Skeletal muscle cell (primary cell): ENCODE data around the gene SPEF2.

Experiments used
- DNase-seq: peaks from one replicate; pipeline ENCODE4 v3.0.0-alpha.2; 2010; ENCODE audit warnings: low read depth
- H3K4me3 ChIP-seq: 2 replicates; pipeline ENCODE4 v1.5.1; 2011; ENCODE audit warnings: low read depth, mild to moderate bottlenecking, control low read depth, low read length, moderate library complexity

The SPEF2 gene

GRCh38 chr5:35694481-35694880, 76.8 kb downstream of the SPEF2 start:
- no peak overlapping the region for H3K4me3 ChIP-seq
- DNase-seq, result no peak

DNA sequence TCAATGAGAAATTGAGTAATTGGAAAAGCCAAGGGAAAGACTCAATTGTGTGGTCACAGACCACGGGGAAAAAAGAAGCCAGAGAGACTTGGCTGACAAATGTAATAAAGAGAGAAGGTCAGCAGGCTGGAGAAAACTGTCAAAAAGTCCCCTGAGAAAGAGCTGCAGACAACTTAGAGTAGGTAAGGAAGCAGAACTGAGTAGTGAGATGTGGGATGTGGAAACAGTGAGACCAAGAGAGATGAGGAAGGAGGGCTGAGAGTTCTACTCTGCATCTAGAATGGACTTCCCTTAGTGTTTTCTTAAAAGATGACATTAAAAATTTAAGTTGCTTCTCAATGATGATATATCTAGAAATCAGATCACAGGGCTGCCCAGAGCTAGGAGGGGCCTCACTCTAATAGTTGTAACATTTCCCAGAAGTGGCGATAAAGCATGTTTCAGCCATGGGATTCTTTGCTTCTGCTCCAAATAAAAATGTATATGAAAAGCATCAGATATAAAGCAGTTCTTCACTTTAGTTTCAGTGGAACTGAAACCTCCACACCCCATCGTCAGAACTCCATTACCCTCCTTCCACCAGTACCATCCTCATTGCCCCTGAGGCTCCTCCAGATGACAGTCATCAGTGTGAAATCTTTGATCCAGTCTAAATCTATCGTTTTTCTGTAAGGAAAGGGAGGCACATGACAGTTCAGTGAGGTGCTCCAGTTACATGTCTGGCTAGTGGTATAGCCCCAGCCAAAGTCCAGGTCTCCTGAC, 80.6 kb downstream of the SPEF2 start:
- no peak overlapping the region for H3K4me3 ChIP-seq
- no peak for DNase-seq

DNA sequence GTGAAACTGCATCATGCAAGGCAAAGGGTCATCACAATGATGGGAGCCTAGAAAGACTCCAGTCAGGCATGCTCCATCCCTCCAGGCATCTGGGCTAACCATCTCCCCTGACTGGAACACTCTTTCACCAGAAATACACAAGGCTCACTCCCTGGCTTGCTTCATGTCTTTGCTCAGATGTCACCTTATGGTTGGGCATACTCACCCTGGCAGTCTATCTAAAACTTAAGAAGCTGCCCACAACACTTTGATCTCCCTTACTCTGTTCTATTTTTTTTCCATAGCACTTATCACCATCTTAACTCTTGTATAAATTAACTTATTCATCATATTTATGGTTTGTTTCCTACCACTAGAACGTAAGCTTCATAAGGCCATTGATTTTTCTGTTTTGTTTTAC, 90.0 kb downstream of the SPEF2 start:
- no peak overlapping the region for H3K4me3 ChIP-seq
- DNase-seq, result no peak

DNA sequence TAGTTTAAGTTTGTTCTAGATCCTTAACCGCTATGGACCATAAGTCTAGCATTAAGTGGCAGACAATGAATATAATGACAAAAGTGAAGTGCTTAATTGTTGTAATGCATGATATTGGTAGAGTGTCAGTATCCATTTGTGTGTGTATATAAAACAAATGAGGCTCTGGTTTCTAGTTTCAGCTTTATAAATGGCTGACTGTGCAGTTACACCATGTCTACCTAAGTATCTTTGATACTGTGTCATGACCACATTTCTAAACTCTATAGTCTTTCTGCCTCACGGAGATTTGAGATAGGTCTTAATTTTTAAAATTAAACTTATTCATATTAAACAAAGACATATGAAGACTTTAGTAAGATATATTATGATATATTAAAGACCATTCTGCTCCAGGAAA, 92.0 kb downstream of the SPEF2 start:
- no peak for DNase-seq
- no peak overlapping the region for H3K4me3 ChIP-seq

DNA sequence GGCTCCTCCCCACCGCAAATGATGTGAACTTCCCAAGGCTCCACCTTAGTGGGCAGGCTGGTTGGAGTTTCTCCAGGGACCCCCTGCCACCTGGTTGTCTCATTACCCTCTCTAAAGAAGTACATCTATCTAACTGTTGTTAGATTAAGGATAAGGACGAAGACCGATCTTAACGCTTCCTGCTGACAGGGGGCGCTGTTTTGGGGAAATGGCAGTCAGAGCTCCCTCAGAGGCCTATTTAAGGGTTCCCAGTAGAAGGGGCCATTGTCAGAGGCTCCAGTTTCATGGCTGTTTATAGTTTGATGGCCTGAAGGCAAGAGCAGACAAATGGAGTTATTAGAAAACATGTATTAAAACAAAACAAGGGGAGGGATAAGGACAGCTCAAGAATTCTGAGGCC, 100.1 kb downstream of the SPEF2 start:
- DNase-seq, result no peak
- no peak overlapping the region for H3K4me3 ChIP-seq

GRCh38 chr5:35735718-35736117, 118.1 kb downstream of the SPEF2 start:
- H3K4me3 ChIP-seq, result no peak overlapping the region
- no peak for DNase-seq

GRCh38 chr5:35736280-35736679, 118.6 kb downstream of the SPEF2 start:
- H3K4me3 ChIP-seq, result no peak overlapping the region
- no peak for DNase-seq

GRCh38 chr5:35741126-35741716, 123.6 kb downstream of the SPEF2 start:
- H3K4me3 ChIP-seq, result no peak overlapping the region
- DNase-seq, result no peak

- no peak overlapping the region for H3K4me3 ChIP-seq
- DNase-seq, result no peak
These were observed 124.3 kb downstream of the SPEF2 start for GRCh38 chr5:35741971-35742370.

- no peak for DNase-seq
- no peak overlapping the region for H3K4me3 ChIP-seq
These were observed 126.0 kb downstream of the SPEF2 start for GRCh38 chr5:35743644-35744043.

DNA sequence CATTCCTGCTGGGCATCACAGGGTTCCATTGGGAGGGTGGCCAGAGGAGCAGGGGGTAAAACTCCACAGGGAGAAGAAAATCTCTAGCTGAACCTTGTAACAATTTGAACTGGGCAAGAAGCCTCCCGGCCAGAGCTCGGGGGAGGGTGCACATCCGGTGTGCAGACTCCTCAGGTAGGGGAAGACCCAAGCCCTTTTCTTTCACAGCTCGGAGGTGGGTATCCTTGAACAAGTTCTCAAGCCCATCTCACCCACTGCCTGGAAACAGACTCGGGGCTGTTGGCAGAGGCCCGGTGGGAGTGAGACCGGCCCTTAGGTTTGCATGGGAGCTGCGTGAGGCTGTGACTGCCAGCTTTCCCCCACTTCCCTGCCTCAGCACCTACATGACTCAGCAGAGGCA, 127.5 kb downstream of the SPEF2 start:
- H3K4me3 ChIP-seq, result no peak overlapping the region
- DNase-seq, result no peak

DNA sequence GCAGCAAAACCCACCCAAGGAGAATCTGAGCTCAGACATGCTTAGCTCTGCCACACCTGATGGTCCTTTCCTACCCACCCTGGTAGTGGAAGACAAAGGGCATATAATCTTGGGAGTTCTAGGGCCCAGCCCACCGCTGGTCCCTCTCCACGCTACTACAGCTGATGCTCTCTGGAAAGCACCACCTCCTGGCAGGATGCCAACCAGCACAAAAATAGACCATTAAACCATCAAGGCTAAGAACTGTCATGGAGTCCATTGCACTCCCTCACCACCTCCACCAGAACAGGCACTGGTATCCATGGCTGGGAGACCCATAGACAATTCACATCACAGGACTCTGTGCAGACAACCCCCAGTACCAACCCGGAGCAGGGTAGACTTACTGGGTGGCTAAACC, 128.0 kb downstream of the SPEF2 start:
- no peak for DNase-seq

DNA sequence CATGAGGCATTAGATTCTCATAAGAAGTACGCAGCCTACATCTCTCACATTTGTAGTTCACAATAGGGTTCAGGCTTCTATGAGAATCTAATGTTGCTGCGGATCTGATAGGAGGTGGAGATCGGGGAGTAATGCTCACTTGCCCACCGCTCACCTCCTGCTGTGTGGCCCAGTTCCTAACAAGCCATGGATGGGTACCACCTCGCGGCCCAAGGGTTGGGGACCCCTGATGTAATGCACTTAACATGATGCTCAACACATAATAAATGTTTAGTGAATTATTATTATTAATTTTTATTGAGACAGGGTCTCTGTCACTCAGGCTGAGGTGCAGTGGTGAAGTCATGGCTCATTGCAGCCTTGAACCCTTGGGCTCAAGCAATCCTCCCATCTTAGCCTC, 134.3 kb downstream of the SPEF2 start:
- DNase-seq, result no peak
- no peak overlapping the region for H3K4me3 ChIP-seq

More for the DNA sequence above, 128.0 kb downstream of the SPEF2 start:
- no peak overlapping the region for H3K4me3 ChIP-seq

DNA sequence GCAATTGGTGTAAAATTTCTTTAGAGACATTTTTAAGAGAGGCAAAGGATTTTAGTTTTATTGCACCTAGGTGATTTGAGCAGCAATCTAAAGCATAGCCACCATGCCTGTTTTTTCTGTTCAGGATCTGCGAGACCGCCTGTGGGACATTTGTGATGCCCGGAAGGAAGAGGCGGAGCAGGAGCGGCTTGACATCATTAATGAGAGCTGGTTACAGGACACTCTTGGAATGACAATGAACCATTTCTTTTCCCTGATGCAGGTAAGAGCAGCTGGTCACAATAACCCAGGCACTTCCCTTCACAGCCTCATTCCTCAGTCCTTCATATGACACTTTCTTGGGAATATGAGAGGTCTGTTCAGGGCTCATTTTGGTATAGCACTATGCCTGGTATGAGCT, 135.8 kb downstream of the SPEF2 start:
- H3K4me3 ChIP-seq, result no peak overlapping the region
- DNase-seq, result no peak

DNA sequence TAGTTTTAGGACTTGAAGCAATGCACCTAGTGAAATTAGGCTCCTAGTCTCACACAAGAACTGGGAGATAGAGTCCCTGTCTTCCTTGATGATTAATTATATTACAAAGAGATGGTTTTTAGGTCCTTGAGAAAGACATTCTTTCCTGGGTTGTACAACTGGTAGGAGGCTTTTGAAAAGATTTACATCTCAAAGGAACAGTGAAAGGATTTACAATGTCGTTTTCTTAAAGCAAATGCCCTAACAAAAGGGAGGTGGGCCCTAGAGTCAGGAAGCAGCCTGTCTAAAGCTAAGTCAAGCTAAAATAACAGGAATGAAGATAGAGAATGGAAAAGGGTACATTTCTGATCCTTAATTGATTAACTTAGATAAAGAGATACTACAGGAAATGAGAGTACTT, 136.8 kb downstream of the SPEF2 start:
- no peak overlapping the region for H3K4me3 ChIP-seq
- DNase-seq, result no peak

DNA sequence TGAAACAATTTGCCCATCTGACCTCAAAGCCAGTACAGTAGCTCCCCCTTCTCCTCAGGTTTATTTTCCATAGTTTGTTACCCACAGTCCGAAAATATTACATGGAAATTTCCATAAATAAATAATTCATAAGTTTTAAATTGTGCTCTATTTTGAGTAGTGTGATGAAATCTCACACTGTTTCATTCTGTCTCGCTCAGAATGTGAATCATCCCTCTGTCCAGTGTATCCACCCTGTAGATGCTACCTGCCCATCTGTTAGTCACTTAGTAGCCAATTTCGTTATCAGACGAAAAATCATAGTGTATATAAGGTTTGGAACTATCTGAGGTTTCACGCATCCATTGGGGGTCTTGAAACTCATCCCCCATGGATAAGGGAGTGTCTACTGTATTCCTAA, 138.3 kb downstream of the SPEF2 start:
- H3K4me3 ChIP-seq, result no peak overlapping the region
- DNase-seq, result no peak

DNA sequence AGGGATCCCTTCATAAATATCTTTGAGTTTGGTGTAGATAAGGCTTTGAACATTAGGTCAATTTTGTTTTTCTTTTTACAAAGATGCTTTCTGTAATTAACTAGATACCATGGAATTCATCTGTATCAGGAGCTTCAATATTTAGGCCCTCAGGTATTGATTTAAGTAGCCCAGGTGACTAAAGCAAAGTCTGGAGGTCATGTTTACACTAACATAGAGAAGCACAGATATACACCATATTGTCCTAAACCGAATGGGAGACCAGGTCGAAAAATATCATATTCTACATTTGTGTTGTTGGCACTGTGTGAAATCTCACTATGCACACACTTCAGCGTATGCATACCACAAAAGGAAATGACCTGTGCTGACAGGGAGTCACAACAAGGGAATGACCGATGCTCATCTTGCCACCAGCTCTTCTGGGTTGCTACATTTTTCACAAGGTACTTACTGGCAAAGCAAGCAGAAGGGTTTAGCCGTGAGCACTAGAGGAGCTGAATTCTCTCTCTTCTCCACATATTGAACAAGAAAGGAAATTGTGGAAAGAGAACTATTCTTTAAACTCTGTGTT, 140.6 kb downstream of the SPEF2 start:
- no peak overlapping the region for H3K4me3 ChIP-seq
- no peak for DNase-seq

DNA sequence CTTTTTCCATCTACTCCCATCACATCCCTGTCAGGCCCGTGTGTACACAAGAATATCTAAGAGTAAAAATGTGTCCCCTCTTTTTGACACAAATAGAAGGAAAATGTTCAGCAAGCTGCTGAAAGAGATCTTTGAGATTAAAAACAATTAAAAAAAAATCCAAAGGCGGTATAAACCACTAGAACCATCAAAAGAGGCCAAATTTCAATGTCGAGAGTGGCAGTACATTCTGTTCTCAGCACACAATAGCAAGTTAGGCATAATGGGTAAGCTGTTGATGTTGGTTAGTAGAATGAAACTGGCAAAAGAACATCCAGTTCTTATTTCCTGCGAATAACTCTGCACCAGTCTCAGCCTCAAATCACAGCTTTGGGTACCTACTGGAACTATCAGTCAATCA, 143.9 kb downstream of the SPEF2 start:
- no peak overlapping the region for H3K4me3 ChIP-seq
- DNase-seq, result no peak

GRCh38 chr5:35762368-35762767, 144.7 kb downstream of the SPEF2 start:
- H3K4me3 ChIP-seq, result no peak overlapping the region
- no peak for DNase-seq

DNA sequence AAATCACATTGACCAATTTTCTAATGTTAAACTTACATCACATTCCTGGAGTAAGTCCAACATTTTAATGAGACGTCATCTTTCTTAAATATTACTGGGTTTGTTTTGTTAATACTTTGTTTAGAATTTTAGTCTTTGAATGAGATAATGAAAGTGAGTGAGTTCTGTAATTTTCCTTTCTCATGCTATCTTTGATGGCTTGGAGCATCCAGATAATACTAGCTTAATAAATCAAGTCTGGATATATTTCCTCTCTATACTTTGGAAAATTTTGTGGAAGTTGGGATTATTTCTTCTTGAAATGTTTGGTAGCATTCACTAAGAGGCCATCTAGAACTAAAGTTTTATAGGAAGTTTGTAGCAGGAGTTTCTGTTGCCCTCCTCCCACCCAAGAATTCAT, 148.3 kb downstream of the SPEF2 start:
- no peak overlapping the region for H3K4me3 ChIP-seq
- DNase-seq, result no peak

DNA sequence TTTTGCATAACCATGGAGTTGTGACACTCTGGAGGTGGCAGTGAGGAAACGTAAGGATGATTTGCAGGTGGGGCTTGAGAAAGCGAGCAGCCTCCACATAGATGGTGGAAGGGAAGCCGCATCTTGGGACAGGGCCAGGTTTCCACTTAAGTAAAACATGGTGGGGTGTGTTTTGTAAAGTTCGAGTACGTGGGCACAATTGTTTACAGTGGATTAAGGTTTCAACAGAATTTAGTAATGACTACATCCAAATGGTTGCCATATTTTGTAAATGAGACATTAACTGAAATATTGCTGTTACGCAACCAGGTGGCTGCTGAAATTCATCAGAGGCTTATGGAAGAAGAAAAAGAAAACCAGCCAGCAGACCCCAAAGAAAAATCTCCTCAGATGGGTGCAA, 153.6 kb downstream of the SPEF2 start:
- peak; percentile 60 for DNase-seq
- no peak overlapping the region for H3K4me3 ChIP-seq
